ENCODE results near the gene TP53TG5.

GRCh38 chr20:45426320-45427016, 48.3 kb upstream of the TP53TG5 start:
- TF ChIP-seq CTCF (IDR thresholded peaks at IDR 0.05) (no peak), POLR2A (IDR thresholded peaks at IDR 0.05) (no peak)

Measured in esophagus squamous epithelium (tissue), 4 donors.